Mesendoderm (in vitro differentiated cells): ENCODE results near the gene CNR1.

Experiments used
- DNase-seq: peaks from one replicate; pipeline ENCODE4 v3.0.0; 2013
- H2AK5ac ChIP-seq: 2 replicates; pipeline ENCODE4 v1.6.1; 2013; ENCODE audit warnings: low read length, inconsistent platforms
- H2BK120ac ChIP-seq: 2 replicates; pipeline ENCODE4 v1.6.1; 2013; ENCODE audit warnings: low read depth, mild to moderate bottlenecking, low read length, moderate library complexity, mixed read lengths
- H2BK15ac ChIP-seq: replicated peaks from 2 replicates; pipeline ENCODE4 v1.6.1; 2013; ENCODE audit warnings: low read depth, mild to moderate bottlenecking, moderate library complexity
- H2BK5ac ChIP-seq: 2 replicates; pipeline ENCODE4 v1.6.1; 2013; ENCODE audit warnings: low read length, inconsistent platforms
- H3K18ac ChIP-seq: 2 replicates; pipeline ENCODE4 v1.6.1; 2013; ENCODE audit warnings: mild to moderate bottlenecking, low read length, mixed read lengths
- H3K23ac ChIP-seq: one replicate; pipeline ENCODE4 v1.6.1; 2013; ENCODE audit warnings: low read length
- H3K27ac ChIP-seq: 2 replicates; pipeline ENCODE4 v1.5.1; 2013; ENCODE audit warnings: low read depth, mild to moderate bottlenecking, inconsistent platforms, low read length, moderate library complexity
- H3K27me3 ChIP-seq: 2 replicates; pipeline ENCODE4 v1.6.1; 2013; ENCODE audit warnings: low read length, control low read depth, mild to moderate bottlenecking, inconsistent platforms; ENCODE audit not compliant: insufficient read depth, poor library complexity
- H3K36me3 ChIP-seq: 2 replicates; pipeline ENCODE4 v1.6.1; 2013; ENCODE audit warnings: low read length, inconsistent platforms; ENCODE audit not compliant: control insufficient read depth, insufficient read depth
- H3K4ac ChIP-seq: one replicate; pipeline ENCODE4 v1.6.1; 2013; ENCODE audit warnings: low read depth, mild to moderate bottlenecking, low read length, moderate library complexity
- H3K4me1 ChIP-seq: 2 replicates; pipeline ENCODE4 v1.6.1; 2013; ENCODE audit warnings: low read depth, low read length, inconsistent platforms; ENCODE audit not compliant: control insufficient read depth
- H3K4me2 ChIP-seq: 2 replicates; pipeline ENCODE4 v1.6.1; 2013; ENCODE audit warnings: low read length
- H3K4me3 ChIP-seq: 2 replicates; pipeline ENCODE4 v1.5.1; 2013; ENCODE audit warnings: mild to moderate bottlenecking, low read length
- H3K56ac ChIP-seq: one replicate; pipeline ENCODE4 v1.6.1; 2013; ENCODE audit warnings: low read length
- H3K79me1 ChIP-seq: 2 replicates; pipeline ENCODE4 v1.6.1; 2013; ENCODE audit warnings: low read length, inconsistent platforms
- H3K79me2 ChIP-seq: 2 replicates; pipeline ENCODE4 v1.6.1; 2013; ENCODE audit warnings: mild to moderate bottlenecking, low read length; ENCODE audit not compliant: control insufficient read depth, insufficient read depth
- H3K9ac ChIP-seq: 2 replicates; pipeline ENCODE4 v1.6.1; 2013; ENCODE audit warnings: low read length, inconsistent platforms
- H4K5ac ChIP-seq: one replicate; pipeline ENCODE4 v1.6.1; 2013; ENCODE audit warnings: low read length
- H4K8ac ChIP-seq: one replicate; pipeline ENCODE4 v1.6.1; 2013; ENCODE audit warnings: low read depth, mild to moderate bottlenecking, control low read depth, low read length, moderate library complexity
- WGBS: extraction: QIAGEN DNeasy Blood & Tissue Kit; methylation state at CpG from one replicate; pipeline ENCODE4 v1.1.7; 2013; ENCODE audit warnings: low lambda C conversion rate, missing lambda C conversion rate; ENCODE audit not compliant: insufficient coverage; ENCODE audit errors: extremely low coverage; 5-methylcytosine and 5-hydroxymethylcytosine counted together

CNR1 gene

GRCh38 chr6:88167352-88167937 is 1.3 kb upstream of the CNR1 start:
- WGBS: no CpG with 5 or more reads among the region's 40 CpGs
- Histone ChIP-seq H3K36me3 (no peaks in the 10 kb centered on the region), H2BK15ac (no peak overlapping the region), H3K9ac (peak overlapping the region; percentile 59), H2AK5ac (no peak overlapping the region), H3K4me1 (peaks cover 2% of the 10 kb centered on the region), H3K18ac (no peak overlapping the region), H3K79me1 (no peaks in the 10 kb centered on the region), H2BK5ac (no peak overlapping the region), H3K79me2 (no peaks in the 10 kb centered on the region), H3K4me3 (no peak overlapping the region), H3K4ac (no peak overlapping the region), H2BK120ac (no peak overlapping the region), H3K27ac (no peak overlapping the region), H3K27me3 (peaks cover 19% of the 10 kb centered on the region), H3K23ac (no peak overlapping the region), H4K8ac (no peak overlapping the region), H4K5ac (no peak overlapping the region), H3K56ac (peak overlapping the region; percentile 78), H3K4me2 (peak overlapping the region; percentile 85)
- peak; percentile 17 for DNase-seq

GRCh38 chr6:88166493-88167351 is 575 bp upstream of the CNR1 start:
- no peak overlapping the region for H2BK15ac ChIP-seq
- peak overlapping the region; percentile 85 for H3K4me2 ChIP-seq
- no peaks in the 10 kb centered on the region for H3K36me3 ChIP-seq
- no peak overlapping the region for H4K5ac ChIP-seq
- H3K79me2 ChIP-seq: no peaks in the 10 kb centered on the region
- no peak overlapping the region for H2AK5ac ChIP-seq
- H4K8ac ChIP-seq: no peak overlapping the region
- peak overlapping the region; percentile 59 for H3K9ac ChIP-seq
- peaks cover 2% of the 10 kb centered on the region for H3K4me1 ChIP-seq
- peak; percentile 42 for DNase-seq
- H3K4me3 ChIP-seq: peak overlapping the region; percentile 37
- WGBS: no CpG with 5 or more reads among the region's 103 CpGs
- H3K56ac ChIP-seq: peak overlapping the region; percentile 78
- no peak overlapping the region for H3K4ac ChIP-seq
- no peak overlapping the region for H3K18ac ChIP-seq
- no peaks in the 10 kb centered on the region for H3K79me1 ChIP-seq
- peak overlapping the region; percentile 74 for H3K23ac ChIP-seq
- H3K27me3 ChIP-seq: peaks cover 19% of the 10 kb centered on the region
- no peak overlapping the region for H3K27ac ChIP-seq
- no peak overlapping the region for H2BK5ac ChIP-seq
- H2BK120ac ChIP-seq: no peak overlapping the region

- Histone ChIP-seq H2BK120ac (no peak overlapping the region), H3K4me3 (peak overlapping the region; percentile 37), H4K5ac (no peak overlapping the region), H4K8ac (no peak overlapping the region), H3K4ac (no peak overlapping the region), H3K18ac (no peak overlapping the region), H3K36me3 (no peaks in the 10 kb centered on the region), H3K23ac (no peak overlapping the region), H3K79me1 (no peaks in the 10 kb centered on the region), H2AK5ac (no peak overlapping the region), H3K9ac (peak overlapping the region; percentile 59), H3K79me2 (no peaks in the 10 kb centered on the region), H3K4me2 (peak overlapping the region; percentile 85), H2BK15ac (no peak overlapping the region), H3K4me1 (peaks cover 2% of the 10 kb centered on the region), H3K27ac (no peak overlapping the region), H2BK5ac (no peak overlapping the region), H3K56ac (peak overlapping the region; percentile 78), H3K27me3 (peaks cover 19% of the 10 kb centered on the region)
- no peak for DNase-seq
- no CpG with 5 or more reads among the region's 18 CpGs for WGBS
Observed at GRCh38 chr6:88165087-88165843, 882 bp downstream of the CNR1 start.

GRCh38 chr6:88164061-88164460 is 2.1 kb downstream of the CNR1 start:
- no CpG with 5 or more reads among the region's 4 CpGs for WGBS
- H3K23ac ChIP-seq: no peak overlapping the region
- H2BK5ac ChIP-seq: no peak overlapping the region
- H2BK120ac ChIP-seq: no peak overlapping the region
- H3K27me3 ChIP-seq: peaks cover 18% of the 10 kb centered on the region
- no peak overlapping the region for H3K18ac ChIP-seq
- peaks cover 2% of the 10 kb centered on the region for H3K4me1 ChIP-seq
- DNase-seq: no peak
- H3K79me1 ChIP-seq: no peaks in the 10 kb centered on the region
- no peak overlapping the region for H3K56ac ChIP-seq
- H2BK15ac ChIP-seq: no peak overlapping the region
- H3K9ac ChIP-seq: no peak overlapping the region
- no peak overlapping the region for H2AK5ac ChIP-seq
- H4K5ac ChIP-seq: no peak overlapping the region
- no peak overlapping the region for H3K4me2 ChIP-seq
- no peaks in the 10 kb centered on the region for H3K36me3 ChIP-seq
- no peak overlapping the region for H3K27ac ChIP-seq
- H3K4ac ChIP-seq: no peak overlapping the region
- H3K4me3 ChIP-seq: no peak overlapping the region
- no peaks in the 10 kb centered on the region for H3K79me2 ChIP-seq
- no peak overlapping the region for H4K8ac ChIP-seq

- no peak for DNase-seq
- Histone ChIP-seq H3K79me2 (no peaks in the 10 kb centered on the region), H3K36me3 (no peaks in the 10 kb centered on the region), H3K4ac (no peak overlapping the region), H2BK15ac (no peak overlapping the region), H3K27me3 (peaks cover 15% of the 10 kb centered on the region), H3K9ac (no peak overlapping the region), H3K4me2 (no peak overlapping the region), H2BK120ac (no peak overlapping the region), H3K79me1 (no peaks in the 10 kb centered on the region), H3K23ac (no peak overlapping the region), H4K5ac (no peak overlapping the region), H3K4me1 (peaks cover 2% of the 10 kb centered on the region), H2BK5ac (no peak overlapping the region), H3K18ac (no peak overlapping the region), H3K4me3 (no peak overlapping the region), H4K8ac (no peak overlapping the region), H3K27ac (no peak overlapping the region), H2AK5ac (no peak overlapping the region), H3K56ac (no peak overlapping the region)
- no CpG with 5 or more reads among the region's 1 CpG for WGBS
Observed at GRCh38 chr6:88163616-88164015, 2.5 kb downstream of the CNR1 start.
